Inferior parietal cortex (tissue), 1 donor: ENCODE data around the gene TRAPPC6A.
"Not testable (repeated sequence)": the region's sequence is repeated elsewhere in the genome, so short reads cannot be mapped to it uniquely, and the experiment has no call there.

ENCODE experiments used
- DNase-seq: peaks from one replicate; pipeline ENCODE4 v3.0.0-alpha.2; 2016; ENCODE audit errors: extremely low spot score

The TRAPPC6A gene

DNA sequence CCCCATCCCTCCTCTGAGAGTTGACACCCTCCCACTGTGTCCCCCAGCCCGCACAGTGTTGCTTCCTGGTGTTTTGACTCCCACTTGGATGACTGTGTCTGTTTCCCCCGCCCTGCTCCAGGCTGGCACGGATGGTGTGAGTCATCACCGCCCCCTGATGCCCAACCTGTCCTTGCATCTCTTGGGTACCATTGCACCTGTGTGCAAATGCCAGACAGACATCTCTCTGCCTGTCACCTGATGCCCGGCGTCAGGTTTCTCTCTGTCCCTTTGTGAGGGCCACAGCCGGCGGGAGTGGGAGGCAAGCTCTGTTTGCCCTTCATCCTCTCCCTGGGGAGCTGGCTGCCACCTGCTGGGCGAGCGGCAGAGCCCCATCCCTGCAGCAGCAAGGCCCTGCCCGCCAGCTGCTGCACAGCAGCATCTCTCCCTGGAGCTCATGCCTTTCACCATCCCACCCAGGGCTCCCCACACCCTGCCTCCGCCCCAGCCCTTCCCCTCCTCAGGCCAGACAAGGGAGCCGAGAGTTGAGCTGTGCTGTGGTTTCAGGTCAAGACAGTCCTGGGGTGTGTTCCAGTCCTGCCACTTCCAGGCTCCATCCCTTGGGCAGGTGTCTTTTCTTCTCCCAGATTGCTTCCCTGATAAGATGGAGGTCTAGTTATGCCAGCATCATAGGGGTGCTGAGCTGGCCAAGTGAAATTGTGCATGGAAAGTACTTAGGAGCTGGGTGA lies 47.0 kb downstream of the TRAPPC6A start:
- no peak for DNase-seq

DNA sequence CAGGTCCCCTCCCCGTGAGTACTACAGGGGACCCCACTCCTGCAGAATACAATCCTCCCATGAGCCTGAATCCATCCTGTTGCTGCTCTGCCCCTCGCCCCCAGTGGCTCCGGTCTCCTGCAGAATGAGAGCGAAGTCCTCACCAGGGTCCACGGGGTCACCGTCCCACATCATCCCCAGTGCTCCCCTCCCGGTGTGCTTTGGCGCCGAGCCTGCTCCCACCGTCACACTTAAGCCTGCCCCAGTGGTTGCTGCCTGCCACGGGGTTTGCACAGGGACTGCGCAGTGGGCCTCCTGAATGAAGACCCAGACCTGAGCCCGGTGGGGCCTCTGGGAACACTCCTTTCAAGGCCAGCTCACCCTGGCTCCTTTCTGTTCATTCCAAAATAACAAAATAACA lies 47.8 kb downstream of the TRAPPC6A start:
- DNase-seq, result no peak

DNA sequence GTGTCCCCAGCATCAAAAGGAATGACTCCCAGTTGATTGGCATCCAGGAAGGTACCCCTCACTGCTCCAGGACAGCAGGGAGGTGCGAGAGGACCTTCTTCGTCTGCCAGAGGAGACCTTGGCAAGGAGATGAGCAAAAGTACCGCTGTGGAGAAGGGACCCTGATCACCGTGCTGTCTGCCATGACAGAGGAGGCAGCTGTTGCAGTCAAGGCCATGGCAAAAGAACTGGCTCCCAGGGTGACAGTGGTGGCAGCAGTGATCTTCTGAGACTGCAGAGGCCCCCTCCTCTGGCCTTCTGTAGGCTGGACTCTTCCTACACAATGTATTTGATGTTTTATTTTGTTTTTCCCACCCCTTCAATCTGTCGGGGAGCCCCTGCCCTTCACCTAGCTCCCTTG lies 49.2 kb downstream of the TRAPPC6A start:
- DNase-seq, result no peak

DNA sequence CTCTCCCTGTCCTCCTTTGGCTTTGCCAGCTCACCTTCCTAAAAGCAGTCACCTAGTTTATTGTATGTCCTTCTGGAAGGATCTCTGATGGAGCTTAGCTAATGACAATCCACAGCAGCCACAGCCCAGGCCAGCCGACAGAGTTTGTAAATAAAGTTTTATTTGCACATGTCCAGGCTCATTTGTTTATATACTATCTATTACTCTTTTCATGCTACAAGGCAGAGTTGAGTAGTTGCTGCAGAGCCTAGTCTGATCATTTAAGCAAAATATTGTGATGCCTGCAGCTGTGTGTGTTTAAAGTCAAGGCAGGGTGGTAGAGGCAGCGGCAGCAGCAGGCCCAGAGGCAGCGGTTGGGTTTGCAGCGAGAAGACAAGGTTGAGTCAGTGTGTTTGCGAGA lies 49.9 kb downstream of the TRAPPC6A start:
- DNase-seq, result no peak

DNA sequence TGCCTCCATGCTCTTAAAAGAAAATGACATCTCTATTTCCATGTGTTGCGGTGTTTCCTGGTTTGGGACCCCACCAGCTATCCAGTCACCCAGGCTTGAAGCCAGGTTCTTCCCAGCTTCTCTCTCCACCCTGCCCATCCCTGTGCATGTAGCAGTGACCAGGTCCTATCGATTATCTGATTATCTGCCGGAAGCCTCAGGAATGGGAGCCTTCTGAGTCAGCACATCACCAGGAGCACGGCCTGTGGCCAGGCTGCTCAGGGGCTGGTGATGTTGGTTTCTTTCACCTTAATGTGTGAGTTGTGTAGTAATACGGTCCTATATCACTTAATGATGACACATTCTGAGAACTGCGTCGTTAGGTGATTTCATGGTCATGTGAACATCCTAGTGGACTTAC lies 51.4 kb downstream of the TRAPPC6A start:
- DNase-seq, result no peak

DNA sequence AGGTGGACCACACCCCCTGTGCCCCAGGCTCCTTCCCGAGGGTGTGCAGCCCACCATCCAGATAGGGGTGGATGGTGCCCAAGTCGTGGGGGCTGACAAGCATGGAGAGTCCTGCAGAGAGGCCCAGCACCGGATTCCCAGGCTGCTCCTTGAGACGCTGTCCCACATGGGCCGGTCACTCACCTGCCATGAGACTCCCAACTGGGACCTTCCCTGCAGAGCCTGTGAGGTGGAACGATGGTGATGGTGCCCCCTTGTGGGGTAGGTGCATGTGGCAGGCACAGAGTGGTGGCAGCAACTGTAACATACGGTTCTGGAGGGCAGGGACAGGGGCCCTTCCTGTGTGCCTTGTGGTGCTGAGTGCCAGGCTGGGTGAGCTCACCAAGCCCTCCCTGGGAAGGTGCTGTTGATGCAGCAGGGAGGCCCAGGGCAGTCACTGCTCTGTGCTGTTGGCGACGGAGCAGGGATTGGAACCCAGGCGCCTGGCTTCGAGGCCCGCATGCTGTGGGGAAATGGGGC lies 52.0 kb downstream of the TRAPPC6A start:
- no peak for DNase-seq

DNA sequence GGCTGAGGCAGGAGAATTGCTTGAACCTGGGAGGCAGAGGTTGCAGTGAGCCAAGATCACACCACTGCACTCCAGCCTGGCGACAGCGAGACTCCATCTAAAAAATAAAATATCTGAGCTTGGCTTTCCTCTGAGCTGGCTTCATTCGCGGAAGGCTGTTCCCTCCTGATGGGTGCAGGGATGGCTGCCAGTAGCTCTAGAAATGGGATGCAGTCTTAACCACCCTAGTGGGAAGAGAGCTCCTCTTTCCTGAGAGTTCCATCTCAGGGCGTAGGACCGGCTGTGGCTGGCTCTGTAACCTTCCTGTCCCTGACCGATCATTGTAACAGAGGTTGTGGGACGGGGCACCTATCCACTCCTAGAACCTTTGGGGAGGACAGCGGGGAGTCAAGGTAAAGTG lies 52.7 kb downstream of the TRAPPC6A start:
- no peak for DNase-seq

DNA sequence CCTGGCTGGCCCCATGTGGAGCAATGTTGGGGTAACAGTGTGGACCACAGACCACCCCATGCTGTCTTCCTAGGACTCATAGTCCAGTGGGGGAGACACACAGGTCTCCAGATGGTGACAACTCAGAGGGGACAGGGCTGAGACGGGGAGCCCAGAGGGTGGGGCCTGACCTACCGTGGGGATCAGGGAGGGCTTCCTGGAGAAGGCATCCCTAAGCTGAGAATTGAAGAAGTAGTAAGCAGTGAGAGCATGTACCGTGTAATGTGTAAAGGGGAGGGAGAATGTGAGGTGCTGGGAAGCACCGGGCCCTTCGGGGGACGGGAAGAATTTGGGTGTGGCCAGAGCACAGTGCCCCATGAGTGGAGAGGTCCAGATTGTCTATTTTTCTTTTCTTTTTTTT lies 54.0 kb downstream of the TRAPPC6A start:
- DNase-seq, result no peak

DNA sequence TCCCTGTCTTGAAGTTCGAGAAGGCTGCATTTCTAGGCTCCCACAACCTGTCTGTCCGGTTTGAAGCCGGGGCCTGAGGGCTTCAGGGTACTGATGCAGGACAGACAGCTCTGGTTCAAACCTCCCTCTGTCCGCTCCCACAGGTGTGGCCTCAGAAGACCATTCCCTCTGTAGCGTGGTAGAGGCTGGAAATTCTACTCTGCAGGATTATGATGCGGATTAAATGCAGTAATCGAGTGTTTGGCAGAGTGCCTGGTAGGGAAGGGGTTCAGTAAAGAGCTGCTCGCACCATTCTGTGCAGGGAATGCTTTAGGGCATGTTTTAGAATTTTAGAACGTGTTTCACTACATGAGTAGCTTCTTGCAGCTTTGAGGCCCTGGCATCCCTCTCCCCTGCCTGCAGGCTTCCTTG lies 54.6 kb downstream of the TRAPPC6A start:
- no peak for DNase-seq

DNA sequence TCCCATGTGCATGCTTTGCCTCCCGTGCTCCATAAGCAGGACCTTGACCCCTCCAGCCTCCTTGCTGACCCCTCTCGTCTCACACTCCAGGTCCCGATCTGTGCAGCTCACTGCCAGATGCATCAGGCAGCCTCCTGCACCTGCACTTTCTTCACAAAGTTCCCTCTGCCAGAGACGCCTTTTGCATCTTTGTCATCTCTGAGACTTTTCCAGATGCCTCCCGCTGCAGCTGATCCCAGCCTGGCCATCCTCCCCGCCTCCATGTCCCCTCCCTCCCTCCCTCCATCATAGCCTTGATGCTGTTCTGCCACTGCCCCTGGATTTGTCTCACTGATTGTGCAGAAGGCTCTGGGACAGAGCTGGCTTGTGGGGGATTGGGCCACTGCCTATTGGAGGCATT lies 55.2 kb downstream of the TRAPPC6A start:
- DNase-seq, result no peak

DNA sequence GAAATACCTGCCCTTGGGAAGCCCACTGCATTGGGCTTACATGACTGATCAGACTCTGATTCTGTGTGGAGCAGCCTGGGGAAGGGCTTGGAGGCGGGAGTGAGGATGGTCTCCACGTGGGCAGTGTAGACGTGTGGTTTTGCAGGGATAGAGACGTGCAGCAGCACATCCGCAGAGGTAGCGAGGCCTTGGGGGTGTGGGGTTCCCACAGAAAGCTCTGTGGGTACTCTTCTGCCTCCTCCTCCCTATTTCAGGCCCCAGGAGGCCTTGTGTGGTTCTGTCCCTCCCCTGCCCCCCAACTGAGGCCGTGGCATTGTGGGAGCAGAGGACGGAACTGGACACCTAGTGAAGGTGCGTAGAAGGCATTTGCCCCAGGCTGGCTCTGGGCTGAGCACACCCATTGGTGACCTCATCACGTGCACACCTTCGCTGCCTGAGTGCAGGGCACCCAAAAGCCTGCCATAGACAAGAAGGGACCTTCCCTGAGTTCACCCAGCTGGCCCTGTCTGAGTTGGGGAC lies 56.2 kb downstream of the TRAPPC6A start:
- no peak for DNase-seq

DNA sequence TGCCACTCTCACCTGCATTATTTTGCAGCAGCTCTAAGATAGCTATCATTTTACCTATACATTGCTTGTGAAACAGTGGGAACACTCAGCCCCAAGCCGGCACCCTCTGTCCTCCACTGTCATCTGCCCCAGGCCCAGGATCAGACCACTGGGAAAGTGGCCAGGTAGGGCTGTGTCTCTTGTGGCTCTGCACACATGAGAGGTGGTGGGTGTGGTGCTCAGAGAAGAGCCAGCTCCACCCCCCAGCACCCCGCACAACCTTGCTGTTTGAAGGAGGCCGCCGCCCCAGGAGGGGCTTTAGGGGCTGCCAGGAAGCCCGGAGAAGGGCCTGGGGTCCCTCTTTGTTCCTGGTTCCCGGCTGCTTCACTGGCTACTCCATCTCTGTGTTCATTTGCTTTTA lies 58.5 kb downstream of the TRAPPC6A start:
- DNase-seq, result no peak

DNA sequence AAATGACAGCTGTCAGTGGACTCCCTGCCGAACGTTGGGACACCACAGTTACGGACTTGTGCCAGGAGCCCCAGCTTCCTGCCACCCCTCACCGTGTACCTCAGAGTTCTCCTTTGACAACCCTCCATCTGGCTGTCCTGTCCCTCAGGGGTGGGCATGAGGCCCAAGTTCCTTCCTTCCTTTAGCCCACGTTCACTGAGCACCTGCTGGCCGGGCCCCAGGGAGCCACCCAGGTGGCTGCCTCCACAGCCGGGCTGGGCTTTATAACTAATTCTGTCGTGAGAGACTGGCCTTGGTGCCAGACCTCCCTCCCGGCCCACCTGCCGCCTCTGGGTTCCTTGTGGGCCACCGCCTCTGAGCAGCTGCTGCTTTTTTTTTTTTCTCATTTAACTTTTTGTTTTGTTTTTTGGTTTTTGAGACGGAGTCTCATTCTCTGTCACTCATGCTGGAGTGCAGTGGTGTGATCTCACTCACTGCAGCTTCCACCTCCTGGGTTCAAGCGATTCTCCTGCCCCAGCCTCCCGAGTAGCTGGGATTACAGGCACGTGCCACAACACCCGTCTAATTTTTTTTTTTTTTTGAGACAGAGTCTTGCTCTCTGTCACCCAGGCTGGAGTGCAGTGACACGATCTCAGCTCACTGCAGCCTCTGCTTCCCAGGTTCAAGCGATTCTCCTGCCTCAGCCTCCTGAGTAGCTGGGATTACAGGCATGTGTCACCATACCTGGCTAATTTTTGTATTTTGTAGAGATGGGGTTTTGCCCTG lies 59.3 kb downstream of the TRAPPC6A start:
- DNase-seq, result not testable (repeated sequence)

DNA sequence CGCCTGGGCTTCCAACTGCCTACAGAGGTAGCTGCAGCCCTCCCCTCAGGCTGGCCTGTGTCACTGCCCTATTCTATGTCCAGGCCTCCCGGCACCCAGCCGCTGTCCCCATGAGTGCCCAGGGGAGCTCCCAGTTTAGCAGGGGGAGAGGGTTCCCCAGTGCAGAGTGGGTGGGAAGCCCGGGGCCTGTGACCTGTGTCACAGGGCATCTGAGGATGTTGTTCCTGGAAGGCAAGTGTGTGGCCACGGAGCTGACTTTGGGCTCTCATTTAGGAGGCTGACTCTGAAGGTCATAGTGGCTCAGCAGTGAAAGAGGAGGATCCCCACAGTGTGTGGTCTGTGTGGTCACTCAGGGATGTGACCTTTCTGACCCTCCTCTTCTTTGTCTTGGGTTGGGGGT lies 59.9 kb downstream of the TRAPPC6A start:
- DNase-seq, result no peak

DNA sequence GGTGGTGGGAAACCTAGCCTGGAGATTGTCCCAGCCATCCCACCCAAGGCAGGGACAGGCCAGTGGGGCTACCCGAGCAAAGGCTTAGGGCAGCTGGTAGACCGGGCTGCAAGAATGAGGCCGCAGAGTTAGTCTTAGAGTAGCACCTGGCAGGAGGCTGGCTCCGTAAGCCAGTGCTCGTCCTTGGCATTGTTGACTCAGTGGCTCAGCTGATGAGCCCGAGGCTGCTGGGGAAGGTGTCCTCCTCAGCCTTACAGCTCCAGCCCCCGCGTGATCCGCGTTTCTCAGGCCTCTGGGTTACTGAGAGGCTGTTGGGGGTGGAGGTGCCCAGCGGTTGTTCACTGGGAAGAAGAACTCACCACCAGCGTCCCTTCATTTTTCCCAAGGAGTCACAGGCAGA lies 60.4 kb downstream of the TRAPPC6A start:
- no peak for DNase-seq

DNA sequence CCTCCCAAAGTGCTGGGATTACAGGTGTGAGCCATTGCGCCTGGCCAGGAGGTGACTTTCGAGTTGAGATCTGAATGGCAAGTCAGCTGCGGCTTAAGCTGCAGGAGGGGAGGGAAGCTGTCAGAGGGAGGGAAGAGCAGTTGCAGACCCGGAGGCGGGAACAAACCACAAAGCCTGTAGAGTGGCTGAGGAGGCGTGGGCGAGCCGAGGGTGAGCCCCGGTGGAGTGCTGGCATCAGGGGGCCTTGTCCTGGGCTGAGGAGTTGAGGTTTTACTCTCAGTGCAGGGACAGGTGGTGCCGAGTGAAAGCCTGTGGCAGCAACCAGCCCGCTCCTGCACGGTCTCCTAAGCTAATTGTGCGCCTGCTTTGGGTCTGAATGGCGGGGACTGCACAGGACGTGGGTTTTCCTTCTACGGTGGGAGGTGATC lies 60.9 kb downstream of the TRAPPC6A start:
- no peak for DNase-seq

DNA sequence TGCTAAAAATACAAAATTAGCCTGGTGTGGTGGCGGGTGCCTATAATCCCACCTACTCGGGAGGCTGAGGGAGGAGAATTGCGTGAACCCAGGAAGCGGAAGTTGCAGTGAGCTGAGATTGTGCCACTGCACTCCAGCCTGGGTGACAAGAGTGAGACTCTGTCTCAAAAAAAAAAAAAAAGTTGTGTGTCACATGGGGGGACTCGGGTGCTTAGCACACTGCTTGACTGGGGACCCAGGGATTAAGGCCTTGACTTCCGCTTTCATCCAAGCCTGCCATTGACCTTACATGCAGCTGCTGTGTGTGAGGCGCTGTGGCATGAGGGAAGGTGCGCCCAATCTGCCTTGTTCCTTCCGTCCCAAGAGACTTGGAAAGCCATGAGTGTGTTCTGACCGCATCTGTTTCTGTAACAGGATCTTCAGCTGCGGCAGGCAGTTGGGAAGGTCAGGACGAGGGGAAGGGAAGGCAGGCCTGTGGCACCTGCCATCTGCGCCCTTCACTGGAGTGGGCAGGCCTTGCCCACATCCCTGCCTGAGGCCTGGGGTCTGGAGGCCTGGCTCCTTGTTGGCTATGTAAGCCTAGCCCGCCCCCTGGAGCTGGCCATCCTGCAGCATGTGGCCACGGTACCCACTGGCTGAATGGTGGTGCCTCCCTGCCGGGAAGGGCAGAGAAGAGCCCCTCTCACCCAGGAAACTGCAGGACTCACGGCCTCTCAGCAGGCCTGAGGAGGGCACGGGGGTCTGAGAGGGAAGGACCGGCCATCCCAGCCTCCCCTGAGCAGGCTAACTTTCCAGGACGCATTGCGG lies 62.0 kb downstream of the TRAPPC6A start:
- DNase-seq, result no peak

DNA sequence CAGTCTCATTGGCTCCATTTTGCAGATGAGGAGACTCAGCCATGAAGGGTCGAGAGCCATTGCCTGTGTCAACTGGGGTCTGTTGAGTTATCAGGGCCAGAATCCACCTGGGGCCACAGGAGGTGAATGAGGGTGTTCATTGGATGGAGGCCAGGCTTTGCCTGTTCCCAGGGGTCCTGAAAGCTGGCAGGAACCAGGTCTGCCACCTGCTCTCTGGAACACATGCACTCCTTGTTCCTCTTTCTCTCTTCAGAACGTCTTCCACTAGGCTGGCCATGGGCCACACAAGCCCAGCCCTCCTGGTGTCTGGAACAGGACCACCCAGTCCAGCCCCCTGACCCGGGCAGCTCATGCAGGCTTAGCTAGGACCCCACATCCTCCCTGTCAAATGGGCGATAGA lies 63.9 kb downstream of the TRAPPC6A start:
- DNase-seq, result no peak

DNA sequence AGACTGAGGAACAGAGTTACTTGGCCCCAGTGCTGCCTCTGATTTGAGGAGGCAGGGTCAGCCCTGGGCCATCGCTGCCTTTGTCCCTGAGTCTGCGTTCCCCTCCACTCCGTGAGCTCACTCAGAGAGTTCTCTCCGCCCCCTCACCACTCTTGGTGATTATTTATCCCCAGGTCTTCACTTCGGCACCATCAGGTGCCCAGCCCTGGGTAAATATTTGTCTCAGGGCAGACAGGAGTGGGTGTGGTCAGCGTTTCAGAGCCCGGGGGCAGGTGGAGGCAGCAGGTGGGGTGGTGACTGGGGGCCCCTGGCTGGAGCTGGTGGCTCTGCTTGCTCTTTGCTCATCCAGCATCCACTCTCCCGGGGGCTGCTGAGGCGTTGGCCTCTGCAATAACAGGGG lies 64.4 kb downstream of the TRAPPC6A start:
- DNase-seq, result no peak
